HEK293 (cell line): ENCODE data around the gene CALML3.

Experiments used
- CTCF ChIA-PET: fragments of 350-600 bp; formaldehyde crosslinking; extraction: SDS; loops from one replicate; lab custom pipeline; 2021; ENCODE audit warnings: antibody characterized with exemption; lab: Yijun Ruan, JAX
- POLR2A ChIA-PET: fragments of 300-600 bp; formaldehyde crosslinking; extraction: SDS; loops from one replicate; lab custom pipeline; 2020; ENCODE audit warnings: antibody characterized with exemption, inconsistent platforms; lab: Yijun Ruan, JAX
- H3K27ac ChIP-seq: fragments of 200-500 bp; sonication (Bioruptor generic); 2 replicates; pipeline ENCODE4 v1.5.1; 2014; ENCODE audit warnings: low read depth, low read length, control low read depth, inconsistent platforms; ENCODE audit errors: extremely low read depth
- H3K36me3 ChIP-seq, 2 experiments: fragments of 200-500 bp in 1 of 2; sonication (Bioruptor generic) in 1 of 2; 1 replicate in 1 of 2; 2 replicates in 1 of 2; pipeline ENCODE4 v1.5.1; 2014 to 2017; ENCODE audit warnings: inconsistent platforms in 2 of 2, low read length in 2 of 2; ENCODE audit not compliant: control insufficient read depth in 2 of 2, insufficient read depth in 1 of 2
- H3K4me1 ChIP-seq: fragments of 200-500 bp; sonication (Bioruptor generic); 2 replicates; pipeline ENCODE4 v1.5.1; 2014; ENCODE audit warnings: mild to moderate bottlenecking, low read length, inconsistent platforms; ENCODE audit not compliant: control insufficient read depth, insufficient read depth
- H3K4me3 ChIP-seq: 2 replicates; pipeline ENCODE4 v1.5.1; 2011; ENCODE audit warnings: low read depth, mild to moderate bottlenecking, control low read depth, low read length, moderate library complexity
- H3K9me3 ChIP-seq: fragments of 200-500 bp; sonication (Bioruptor generic); 2 replicates; pipeline ENCODE4 v1.5.1; 2014; ENCODE audit warnings: low read depth, low read length, inconsistent platforms; ENCODE audit not compliant: control insufficient read depth, insufficient read depth
- KLF1 ChIP-seq: fragments of 450-650 bp; formaldehyde crosslinking; IDR thresholded peaks from 2 replicates; pipeline ENCODE4 v1.5.1; 2016; ENCODE audit warnings: missing biosample characterization, missing genetic modification characterization
- KLF17 ChIP-seq: fragments of 450-650 bp; formaldehyde crosslinking; IDR thresholded peaks from 2 replicates; pipeline ENCODE4 v1.5.1; 2016; ENCODE audit warnings: missing biosample characterization, missing genetic modification characterization
- SP7 ChIP-seq: fragments of 450-650 bp; formaldehyde crosslinking; IDR thresholded peaks from 2 replicates; pipeline ENCODE4 v1.5.1; 2016; ENCODE audit warnings: missing biosample characterization, missing genetic modification characterization
- ZBTB26 ChIP-seq: fragments of 450-650 bp; formaldehyde crosslinking; optimal IDR thresholded peaks from 2 replicates; pipeline ENCODE3; 2016; ENCODE audit warnings: missing biosample characterization, mild to moderate bottlenecking, missing genetic modification characterization
- ZBTB48 ChIP-seq: fragments of 450-650 bp; formaldehyde crosslinking; IDR thresholded peaks from 2 replicates; pipeline ENCODE4 v1.5.1; 2016; ENCODE audit warnings: missing biosample characterization, missing genetic modification characterization
- ZEB2 ChIP-seq: fragments of 450-650 bp; formaldehyde crosslinking; IDR thresholded peaks from 2 replicates; pipeline ENCODE4 v1.5.1; 2016; ENCODE audit warnings: missing biosample characterization, missing genetic modification characterization
- ZNF10 ChIP-seq: fragments of 450-650 bp; formaldehyde crosslinking; IDR thresholded peaks from 2 replicates; pipeline ENCODE4 v1.5.1; 2017; ENCODE audit warnings: missing biosample characterization, missing genetic modification characterization
- ZNF19 ChIP-seq: fragments of 450-650 bp; formaldehyde crosslinking; IDR thresholded peaks from 2 replicates; pipeline ENCODE4; 2016; ENCODE audit warnings: missing biosample characterization, missing genetic modification characterization, low read depth
- ZNF354C ChIP-seq: fragments of 450-650 bp; formaldehyde crosslinking; IDR thresholded peaks from 2 replicates; pipeline ENCODE4 v1.5.1; 2016; ENCODE audit warnings: missing biosample characterization, missing genetic modification characterization, low read depth, borderline replicate concordance
- ZNF366 ChIP-seq: fragments of 450-650 bp; formaldehyde crosslinking; conservative IDR thresholded peaks from 2 replicates; pipeline ENCODE4 v1.5.1; 2016; ENCODE audit warnings: missing biosample characterization, missing genetic modification characterization
- ZNF398 ChIP-seq: fragments of 450-650 bp; formaldehyde crosslinking; IDR thresholded peaks from 2 replicates; pipeline ENCODE4 v1.5.1; 2017; ENCODE audit warnings: missing biosample characterization, missing genetic modification characterization
- ZNF558 ChIP-seq: fragments of 450-650 bp; formaldehyde crosslinking; IDR thresholded peaks from 2 replicates; pipeline ENCODE4 v1.5.1; 2016; ENCODE audit warnings: missing biosample characterization, missing genetic modification characterization
- ZNF600 ChIP-seq: fragments of 450-650 bp; formaldehyde crosslinking; IDR thresholded peaks from 2 replicates; pipeline ENCODE4 v1.5.1; 2016; ENCODE audit warnings: missing biosample characterization, missing genetic modification characterization
- ZNF629 ChIP-seq: fragments of 450-650 bp; formaldehyde crosslinking; IDR thresholded peaks from 2 replicates; pipeline ENCODE4 v1.5.1; 2017; ENCODE audit warnings: missing biosample characterization, missing genetic modification characterization
- ZNF677 ChIP-seq: fragments of 450-650 bp; IDR thresholded peaks from 2 replicates; pipeline ENCODE4 v1.5.0; 2018; ENCODE audit warnings: missing biosample characterization, mild to moderate bottlenecking, missing genetic modification characterization, moderate library complexity
- ZNF768 ChIP-seq: fragments of 450-650 bp; formaldehyde crosslinking; IDR thresholded peaks from 2 replicates; pipeline ENCODE4 v1.5.1; 2018; ENCODE audit warnings: missing biosample characterization, mild to moderate bottlenecking, missing genetic modification characterization
- ZNF843 ChIP-seq: fragments of 450-650 bp; formaldehyde crosslinking; IDR thresholded peaks from 2 replicates; pipeline ENCODE4 v1.5.1; 2016; ENCODE audit warnings: missing biosample characterization, missing genetic modification characterization
- ZSCAN30 ChIP-seq: fragments of 450-650 bp; IDR thresholded peaks from 2 replicates; pipeline ENCODE4 v1.5.1; 2018; ENCODE audit warnings: missing biosample characterization, mild to moderate bottlenecking, missing genetic modification characterization, moderate library complexity
- TF ChIP-seq, protein P1 (sequence below): fragments of 450-650 bp; formaldehyde crosslinking; IDR thresholded peaks from 2 replicates; pipeline ENCODE4 v1.5.1; 2016; ENCODE audit warnings: missing biosample characterization, missing genetic modification characterization
- TF ChIP-seq, protein P2 (sequence below): fragments of 450-650 bp; IDR thresholded peaks from 2 replicates; pipeline ENCODE4 v1.5.1; 2018; ENCODE audit warnings: missing biosample characterization, mild to moderate bottlenecking, missing genetic modification characterization

The CALML3 gene

GRCh38 chr10:5545778-5546710 lies 21.3 kb downstream of the CALML3 start (continued):
- peak; percentile 2; the same call in 1 of the 2 replicates for TF ChIP-seq ZNF677 (tag by site-specific recombination)
- TF ChIP-seq ZEB2 = peak; percentile 83
- peak; percentile 65; the same call in 1 of the 2 replicates for TF ChIP-seq ZBTB48 (tag by site-specific recombination)
- no peak for TF ChIP-seq ZSCAN30 (tag by site-specific recombination)
- peak; percentile 96 for TF ChIP-seq KLF17 (tag by site-specific recombination)
- no peak for TF ChIP-seq ZNF558
- TF ChIP-seq ZBTB26 (tag by site-specific recombination) = peak; percentile 41
- TF ChIP-seq, protein P1, sequence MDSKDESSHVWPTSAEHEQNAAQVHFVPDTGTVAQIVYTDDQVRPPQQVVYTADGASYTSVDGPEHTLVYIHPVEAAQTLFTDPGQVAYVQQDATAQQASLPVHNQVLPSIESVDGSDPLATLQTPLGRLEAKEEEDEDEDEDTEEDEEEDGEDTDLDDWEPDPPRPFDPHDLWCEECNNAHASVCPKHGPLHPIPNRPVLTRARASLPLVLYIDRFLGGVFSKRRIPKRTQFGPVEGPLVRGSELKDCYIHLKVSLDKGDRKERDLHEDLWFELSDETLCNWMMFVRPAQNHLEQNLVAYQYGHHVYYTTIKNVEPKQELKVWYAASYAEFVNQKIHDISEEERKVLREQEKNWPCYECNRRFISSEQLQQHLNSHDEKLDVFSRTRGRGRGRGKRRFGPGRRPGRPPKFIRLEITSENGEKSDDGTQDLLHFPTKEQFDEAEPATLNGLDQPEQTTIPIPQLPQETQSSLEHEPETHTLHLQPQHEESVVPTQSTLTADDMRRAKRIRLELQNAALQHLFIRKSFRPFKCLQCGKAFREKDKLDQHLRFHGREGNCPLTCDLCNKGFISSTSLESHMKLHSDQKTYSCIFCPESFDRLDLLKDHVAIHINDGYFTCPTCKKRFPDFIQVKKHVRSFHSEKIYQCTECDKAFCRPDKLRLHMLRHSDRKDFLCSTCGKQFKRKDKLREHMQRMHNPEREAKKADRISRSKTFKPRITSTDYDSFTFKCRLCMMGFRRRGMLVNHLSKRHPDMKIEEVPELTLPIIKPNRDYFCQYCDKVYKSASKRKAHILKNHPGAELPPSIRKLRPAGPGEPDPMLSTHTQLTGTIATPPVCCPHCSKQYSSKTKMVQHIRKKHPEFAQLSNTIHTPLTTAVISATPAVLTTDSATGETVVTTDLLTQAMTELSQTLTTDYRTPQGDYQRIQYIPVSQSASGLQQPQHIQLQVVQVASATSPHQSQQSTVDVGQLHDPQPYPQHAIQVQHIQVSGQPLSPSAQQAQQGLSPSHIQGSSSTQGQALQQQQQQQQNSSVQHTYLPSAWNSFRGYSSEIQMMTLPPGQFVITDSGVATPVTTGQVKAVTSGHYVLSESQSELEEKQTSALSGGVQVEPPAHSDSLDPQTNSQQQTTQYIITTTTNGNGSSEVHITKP (tag by site-specific recombination) = peak; percentile 91
- TF ChIP-seq ZNF843 (tag by site-specific recombination) = peak; percentile 38; the same call in 1 of the 2 replicates
- no peak for TF ChIP-seq ZNF768 (tag by site-specific recombination)
- TF ChIP-seq ZNF354C (tag by site-specific recombination) = no peak
- TF ChIP-seq SP7 = peak; percentile 59; the same call in 1 of the 2 replicates
- TF ChIP-seq ZNF629 (tag by site-specific recombination) = peak; percentile 65
- no peak for TF ChIP-seq ZNF398 (tag by site-specific recombination)
- TF ChIP-seq, all 188 proteins: peak for 40

GRCh38 chr10:5546891-5547680 lies 22.3 kb downstream of the CALML3 start:
- Histone ChIP-seq H3K27ac (no peak overlapping the region; the same call in 1 of the 2 replicates), H3K4me3 (no peak overlapping the region), H3K4me1 (peaks cover 25% of the 10 kb centered on the region), H3K36me3 (no peaks in the 10 kb centered on the region), H3K9me3 (no peaks in the 10 kb centered on the region)
- CTCF ChIA-PET = interaction anchor here (1.6 kb wide), 1 partner anchor 76 kb away, joined by 5 read pairs; no protein-coding TSS in a partner anchor
- POLR2A ChIA-PET = interaction anchor here (0.7 to 1.8 kb wide), 2 partner anchors 8 to 101 kb away, joined by 3 to 6 read pairs; no protein-coding TSS in a partner anchor
- TF ChIP-seq ZNF600 (0 out of 2 replicates have a peak, but pooled peaks have one; percentile 11), KLF17 (tag by site-specific recombination) (0 out of 2 replicates have a peak, but pooled peaks have one; percentile 40), ZNF10 (tag by site-specific recombination) (peak; percentile 86), ZNF366 (tag by site-specific recombination) (peak; percentile 28), ZNF19 (tag by site-specific recombination) (no peak), KLF1 (tag by site-specific recombination) (peak; percentile 60; the same call in 1 of the 2 replicates)
- TF ChIP-seq, protein P2, sequence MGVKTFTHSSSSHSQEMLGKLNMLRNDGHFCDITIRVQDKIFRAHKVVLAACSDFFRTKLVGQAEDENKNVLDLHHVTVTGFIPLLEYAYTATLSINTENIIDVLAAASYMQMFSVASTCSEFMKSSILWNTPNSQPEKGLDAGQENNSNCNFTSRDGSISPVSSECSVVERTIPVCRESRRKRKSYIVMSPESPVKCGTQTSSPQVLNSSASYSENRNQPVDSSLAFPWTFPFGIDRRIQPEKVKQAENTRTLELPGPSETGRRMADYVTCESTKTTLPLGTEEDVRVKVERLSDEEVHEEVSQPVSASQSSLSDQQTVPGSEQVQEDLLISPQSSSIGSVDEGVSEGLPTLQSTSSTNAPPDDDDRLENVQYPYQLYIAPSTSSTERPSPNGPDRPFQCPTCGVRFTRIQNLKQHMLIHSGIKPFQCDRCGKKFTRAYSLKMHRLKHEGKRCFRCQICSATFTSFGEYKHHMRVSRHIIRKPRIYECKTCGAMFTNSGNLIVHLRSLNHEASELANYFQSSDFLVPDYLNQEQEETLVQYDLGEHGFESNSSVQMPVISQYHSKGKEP = no peak
